Keratinocyte (primary cell): ENCODE data around the gene MZT2B.
"Not testable (repeated sequence)": the region's sequence is repeated elsewhere in the genome, so short reads cannot be mapped to it uniquely, and the experiment has no call there.

Source experiments
- EZH2 ChIP-seq: IDR thresholded peaks from one replicate; pipeline ENCODE4 v1.6.1; 2012; ENCODE audit warnings: inconsistent platforms, mild to moderate bottlenecking, low read length, moderate library complexity
- TF ChIP-seq, protein P1 (sequence below), 3 experiments: IDR thresholded peaks in 1 of 3; conservative IDR thresholded peaks in 1 of 3; optimal IDR thresholded peaks in 1 of 3; 2 replicates in 2 of 3; 3 replicates in 1 of 3; pipeline versions ENCODE3 to v1.5.1; 2011; ENCODE audit warnings: low read length in 3 of 3, mild to moderate bottlenecking in 3 of 3, moderate library complexity in 2 of 3, control low read depth in 1 of 3, inconsistent platforms in 1 of 3; ENCODE audit not compliant: insufficient read depth in 2 of 3; ENCODE audit errors: extremely low read depth in 1 of 3

DNA sequence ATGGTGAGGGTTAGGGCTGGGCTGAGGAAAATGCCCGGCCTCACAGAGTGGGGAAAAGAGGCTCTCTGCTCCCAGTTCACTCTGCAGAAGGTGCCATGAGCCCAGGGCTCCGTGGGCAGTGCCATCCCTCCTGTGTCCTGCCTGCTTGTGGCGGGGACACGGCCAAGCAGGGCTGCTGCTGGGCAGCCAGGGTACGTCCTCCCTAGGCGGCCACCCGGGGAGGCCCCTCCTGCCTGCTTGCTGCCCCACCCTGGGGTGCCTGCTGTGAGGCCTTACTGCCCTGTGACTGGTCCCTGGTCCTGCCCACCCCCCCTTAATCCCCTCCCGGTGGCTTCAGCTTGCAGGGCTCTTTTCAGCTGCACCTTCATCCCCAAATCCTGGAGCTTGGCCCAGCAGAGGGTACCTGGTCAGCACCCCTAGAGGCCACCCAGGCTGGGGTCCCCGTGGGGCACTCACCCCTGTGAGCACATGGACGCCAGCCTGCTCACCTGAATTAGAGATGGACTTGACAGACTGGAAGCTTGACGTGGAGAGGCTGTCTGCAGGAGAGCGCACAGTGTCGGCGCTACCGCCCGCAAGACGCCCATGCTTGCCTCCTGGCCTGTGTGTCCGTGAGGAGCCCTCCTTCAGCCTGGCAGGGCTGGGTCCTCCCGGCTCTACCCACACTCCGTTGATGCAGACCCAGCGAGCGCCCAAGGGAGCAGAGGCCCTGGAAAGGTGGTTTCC, 40.3 kb upstream of the MZT2B start:
- TF ChIP-seq, protein P1, sequence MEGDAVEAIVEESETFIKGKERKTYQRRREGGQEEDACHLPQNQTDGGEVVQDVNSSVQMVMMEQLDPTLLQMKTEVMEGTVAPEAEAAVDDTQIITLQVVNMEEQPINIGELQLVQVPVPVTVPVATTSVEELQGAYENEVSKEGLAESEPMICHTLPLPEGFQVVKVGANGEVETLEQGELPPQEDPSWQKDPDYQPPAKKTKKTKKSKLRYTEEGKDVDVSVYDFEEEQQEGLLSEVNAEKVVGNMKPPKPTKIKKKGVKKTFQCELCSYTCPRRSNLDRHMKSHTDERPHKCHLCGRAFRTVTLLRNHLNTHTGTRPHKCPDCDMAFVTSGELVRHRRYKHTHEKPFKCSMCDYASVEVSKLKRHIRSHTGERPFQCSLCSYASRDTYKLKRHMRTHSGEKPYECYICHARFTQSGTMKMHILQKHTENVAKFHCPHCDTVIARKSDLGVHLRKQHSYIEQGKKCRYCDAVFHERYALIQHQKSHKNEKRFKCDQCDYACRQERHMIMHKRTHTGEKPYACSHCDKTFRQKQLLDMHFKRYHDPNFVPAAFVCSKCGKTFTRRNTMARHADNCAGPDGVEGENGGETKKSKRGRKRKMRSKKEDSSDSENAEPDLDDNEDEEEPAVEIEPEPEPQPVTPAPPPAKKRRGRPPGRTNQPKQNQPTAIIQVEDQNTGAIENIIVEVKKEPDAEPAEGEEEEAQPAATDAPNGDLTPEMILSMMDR (optimal IDR thresholded peaks at IDR 0.05 in 1 of 3, IDR thresholded peaks at IDR 0.05 in 1 of 3, conservative IDR thresholded peaks at IDR 0.05 in 1 of 3; ENCODE audit: extremely low read depth in 1 of 3, insufficient read depth in 2 of 3, low read length in 3 of 3) = not testable (repeated sequence)
- TF ChIP-seq EZH2 = not testable (repeated sequence)
